NCI-H1105 treated with DMSO at 0.1 percent for 48 hours (cell line): ENCODE data around the gene SPACA6.
"Not testable (repeated sequence)": the region's sequence is repeated elsewhere in the genome, so short reads cannot be mapped to it uniquely, and the experiment has no call there.

Experiments
- DNase-seq: peaks from one replicate; lab custom pipeline; 2025; lab: John Stamatoyannopoulos, UW

The SPACA6 gene

DNA sequence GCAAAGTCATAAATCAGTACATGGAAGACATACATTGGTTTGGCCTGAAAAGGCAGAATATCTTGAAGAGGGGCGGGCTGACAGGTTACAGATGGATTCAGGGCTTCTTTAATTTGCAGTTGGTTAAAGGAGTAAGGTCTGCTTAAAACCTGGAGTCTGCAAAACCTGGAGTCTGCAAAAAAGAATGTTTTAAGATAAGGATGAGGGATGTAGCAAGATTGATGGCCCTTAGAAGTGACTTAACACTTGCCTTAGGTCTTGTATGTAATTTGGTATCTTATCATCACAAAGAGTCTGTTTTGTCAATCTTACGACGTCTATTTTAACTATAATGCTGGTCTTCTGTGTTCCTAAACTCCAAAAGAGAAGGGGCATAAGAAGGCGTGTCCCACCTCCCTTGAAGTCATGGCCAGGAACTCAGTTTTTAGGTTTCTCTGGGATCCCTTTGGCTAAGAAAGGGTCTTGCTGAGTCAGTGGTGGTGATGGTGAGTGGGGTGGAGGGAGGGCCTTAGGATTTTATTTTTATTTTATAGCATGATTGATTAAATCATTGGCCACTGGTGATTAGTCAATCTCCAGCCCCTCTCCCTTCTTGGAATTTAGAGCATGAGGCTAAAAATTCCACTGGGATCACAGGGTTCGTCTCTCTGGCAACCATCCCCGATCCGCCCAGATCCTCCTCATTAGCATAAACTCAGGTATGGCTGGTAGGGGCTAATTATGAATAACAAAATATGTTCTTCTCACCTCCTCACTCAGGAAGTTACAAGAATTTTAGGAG is 40.8 kb downstream of the SPACA6 start:
- no peak for DNase-seq

DNA sequence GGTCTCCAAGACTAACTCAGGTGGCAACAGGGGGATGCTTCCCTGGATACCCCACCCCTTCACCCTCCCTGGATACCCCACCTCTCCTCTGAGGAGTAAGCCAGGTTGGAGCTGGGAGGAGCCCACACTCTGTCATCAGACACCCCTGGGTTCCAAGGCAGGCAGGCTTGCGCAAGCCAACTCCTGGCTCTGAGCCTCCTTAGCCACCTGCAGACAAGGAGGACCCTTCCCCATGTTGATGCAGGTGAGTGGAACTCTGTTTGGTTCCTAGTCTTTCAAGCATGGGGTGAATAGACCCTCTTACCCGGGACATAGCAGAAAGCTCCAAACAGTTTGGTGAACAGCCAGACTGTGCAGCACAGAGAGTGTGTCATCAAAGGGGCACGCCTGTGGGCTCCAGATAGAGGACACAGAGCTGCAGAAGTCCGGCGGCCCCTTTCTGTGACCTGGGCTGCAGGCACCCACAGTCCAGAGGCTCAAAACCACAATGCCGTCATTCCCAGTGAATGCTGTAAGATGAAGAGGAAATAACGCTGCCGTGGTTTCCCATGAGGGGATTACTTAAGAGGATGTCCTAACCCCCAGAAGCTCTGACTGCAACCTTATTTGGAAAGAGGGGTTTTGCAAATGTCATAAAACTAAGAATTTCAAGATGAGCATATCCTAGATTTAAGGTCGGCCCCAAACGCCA is 42.8 kb downstream of the SPACA6 start:
- no peak for DNase-seq

DNA sequence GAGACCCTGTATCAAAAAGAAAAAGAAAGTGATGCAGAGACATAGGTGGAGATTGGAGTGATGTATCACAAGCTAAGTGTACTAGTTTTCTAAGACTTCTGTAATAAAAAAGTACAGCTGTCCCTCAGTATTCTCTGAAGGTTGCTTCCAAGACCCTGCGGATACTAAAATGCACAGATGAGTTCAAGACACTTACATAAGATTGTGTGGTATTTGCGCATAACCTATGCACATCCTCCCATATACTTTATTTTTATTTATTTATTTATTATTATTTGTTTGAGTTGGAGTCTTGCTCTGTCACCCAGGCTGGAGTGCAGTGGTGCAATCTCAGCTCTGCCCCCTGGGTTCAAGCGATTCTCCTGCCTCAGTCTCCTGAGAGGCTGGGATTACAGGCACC is 44.3 kb downstream of the SPACA6 start:
- DNase-seq = no peak

DNA sequence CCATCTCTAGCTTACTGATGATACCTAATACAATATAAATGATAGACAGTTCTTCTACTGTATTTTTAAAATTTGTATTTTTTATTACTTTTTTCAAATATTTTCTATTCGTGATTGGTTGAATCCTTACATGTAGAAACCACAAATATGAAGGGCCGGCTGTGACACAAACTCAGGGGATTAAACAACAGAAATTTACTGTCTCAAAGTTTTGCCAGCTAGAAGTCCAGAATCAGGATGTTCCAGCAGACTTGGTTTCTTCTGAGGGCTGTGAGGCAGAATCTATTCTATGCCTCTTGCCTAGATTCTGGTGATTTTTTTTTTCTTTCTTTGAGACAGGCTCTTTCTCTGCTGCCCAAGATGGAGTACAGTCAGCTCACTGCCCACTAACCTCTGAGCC is 44.8 kb downstream of the SPACA6 start:
- DNase-seq = no peak

DNA sequence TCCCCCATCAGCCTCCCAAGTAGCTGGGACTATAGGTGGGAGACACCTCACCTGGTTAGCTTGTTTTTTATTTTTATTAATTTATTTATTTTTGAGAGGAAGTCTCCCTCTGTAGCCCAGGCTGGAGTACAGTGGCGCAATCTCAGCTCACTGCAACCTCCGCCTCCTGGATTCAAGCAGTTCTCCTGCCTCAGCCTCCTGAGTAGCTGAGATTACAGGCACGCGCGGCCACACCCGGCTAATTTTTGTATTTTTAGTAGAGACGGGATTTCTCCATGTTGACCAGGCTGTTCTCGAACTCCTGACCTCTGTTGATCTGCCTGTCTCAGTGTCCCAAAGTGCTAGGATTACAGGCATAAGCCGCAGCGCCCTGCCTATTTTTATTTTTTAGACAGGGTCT is 45.4 kb downstream of the SPACA6 start:
- DNase-seq = not testable (repeated sequence)

DNA sequence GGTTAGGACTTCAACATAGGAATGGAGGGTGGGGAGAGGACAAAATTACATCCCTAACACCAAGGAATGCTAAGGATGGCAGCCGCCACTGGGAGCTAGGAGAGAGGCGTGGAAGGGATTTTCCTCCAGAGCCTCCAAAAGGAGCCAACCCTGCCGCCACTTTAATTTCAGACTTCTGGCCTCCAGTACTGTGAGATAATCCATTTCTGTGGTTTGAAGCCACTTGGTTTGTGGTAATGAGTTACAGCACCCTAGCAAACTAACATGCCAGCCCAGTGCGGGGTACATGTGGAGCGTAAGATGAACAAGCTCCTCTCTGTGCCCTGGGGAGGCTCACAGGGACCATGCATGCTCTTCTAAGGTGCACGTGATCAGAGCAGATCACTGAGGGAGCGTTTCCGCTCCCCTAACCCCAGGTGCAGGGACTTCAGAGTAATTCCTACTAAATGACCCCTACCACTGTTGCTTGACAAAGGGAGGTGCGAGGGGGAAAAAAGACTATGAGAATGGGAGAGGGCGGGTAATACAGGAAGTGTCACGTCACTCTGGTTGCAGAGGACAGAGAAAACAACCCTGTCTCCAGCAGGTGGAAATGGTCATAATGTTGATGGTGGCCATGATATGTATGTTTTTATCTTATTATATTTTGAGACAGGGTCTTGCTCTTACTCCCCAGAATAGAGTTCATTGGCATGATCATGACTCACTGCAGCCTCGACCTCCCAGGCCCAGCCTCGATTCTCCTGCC is 46.5 kb downstream of the SPACA6 start:
- DNase-seq = no peak

DNA sequence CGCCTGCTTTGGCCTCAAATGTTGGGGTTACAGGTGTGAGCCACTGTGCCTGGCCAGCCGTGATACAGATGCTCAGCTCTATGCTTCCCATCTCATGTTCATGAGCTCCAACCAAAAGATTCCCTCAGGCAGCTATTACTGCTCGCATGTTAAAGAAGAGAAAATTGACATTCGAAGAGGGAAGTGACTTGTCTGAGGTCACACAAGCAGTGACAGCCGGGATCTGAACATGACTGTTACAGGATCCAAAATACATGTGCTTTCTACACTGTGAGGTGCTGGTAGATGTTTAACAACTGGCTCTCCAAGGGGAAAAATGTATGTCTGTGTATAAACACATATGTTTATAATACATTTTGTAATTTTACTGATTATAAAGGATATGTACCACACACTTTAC is 47.2 kb downstream of the SPACA6 start:
- DNase-seq = no peak

DNA sequence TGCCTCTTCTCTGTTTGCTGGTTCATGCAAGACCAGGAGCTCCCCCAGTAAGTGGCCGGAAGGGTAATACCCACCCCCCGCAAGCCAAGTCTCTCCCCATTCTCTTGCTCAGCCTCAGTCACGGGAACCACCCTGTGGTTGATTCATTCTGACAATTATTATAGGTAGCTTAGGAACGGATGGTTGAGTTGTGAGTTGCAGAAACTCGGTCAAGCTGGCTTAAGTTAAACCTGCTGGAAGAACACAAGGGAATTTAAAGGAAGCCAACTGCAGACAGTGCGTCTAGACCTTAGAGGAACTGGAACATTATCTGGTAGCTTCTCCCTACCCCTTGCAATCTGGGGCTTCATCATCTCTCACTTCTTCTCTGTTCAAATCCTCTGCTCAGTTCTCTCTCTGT is 49.7 kb downstream of the SPACA6 start:
- no peak for DNase-seq

DNA sequence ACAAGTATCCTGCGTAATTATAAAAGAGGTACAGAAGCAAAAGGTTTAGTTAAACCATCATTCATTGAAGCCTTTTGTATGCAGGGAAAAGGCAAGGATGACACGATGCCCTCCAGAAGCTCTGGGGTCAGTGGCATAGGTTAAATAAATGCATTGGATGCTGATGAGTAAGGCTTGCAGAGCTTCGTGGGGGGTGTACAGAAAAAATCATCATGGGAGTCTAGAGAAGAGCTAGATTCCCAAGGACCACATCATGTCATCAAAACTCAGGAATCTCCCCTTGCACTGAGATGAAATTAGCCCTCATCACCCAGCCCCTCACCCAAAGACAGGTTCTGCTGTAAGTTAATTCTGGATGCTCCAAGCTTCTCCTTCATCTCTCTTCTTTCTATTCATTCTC is 50.3 kb downstream of the SPACA6 start:
- no peak for DNase-seq

DNA sequence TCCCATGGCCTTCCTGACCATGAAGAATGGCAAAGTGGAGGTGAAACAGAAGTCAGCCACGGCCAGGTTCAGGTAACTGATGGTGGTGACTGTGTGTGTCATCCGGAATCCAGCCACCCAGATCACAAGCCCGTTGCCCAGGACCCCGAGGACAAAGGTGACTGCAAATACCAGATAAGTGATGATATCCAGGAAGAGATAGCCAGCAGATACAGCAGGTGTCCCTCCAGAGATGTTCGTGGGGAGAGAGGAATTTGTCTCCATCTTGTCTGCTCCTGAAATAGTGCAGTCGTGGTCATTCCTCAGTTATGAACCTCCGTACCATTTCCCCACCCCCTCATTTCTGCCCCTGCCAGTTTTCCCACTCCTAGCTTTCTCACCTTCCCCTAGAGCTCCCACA is 53.6 kb downstream of the SPACA6 start:
- no peak for DNase-seq

DNA sequence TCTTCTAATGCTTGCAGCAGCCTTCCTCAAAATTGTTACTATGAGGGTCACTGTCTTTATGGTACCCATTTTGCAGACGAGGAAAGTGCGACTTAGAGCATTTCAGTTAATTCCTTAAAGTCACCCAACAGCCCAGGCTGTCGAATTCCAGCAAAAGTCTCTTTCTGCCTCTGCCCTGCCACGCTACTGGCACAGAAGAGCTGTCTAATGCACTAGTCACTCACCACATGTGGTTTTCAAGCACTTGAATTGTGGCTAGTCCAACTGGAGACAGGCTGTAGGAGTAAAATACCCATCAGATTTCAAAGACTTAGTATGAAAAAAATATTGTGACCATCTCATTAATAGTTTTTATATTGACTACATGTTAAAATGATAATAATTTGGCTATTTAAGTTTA is 56.8 kb downstream of the SPACA6 start:
- no peak for DNase-seq

DNA sequence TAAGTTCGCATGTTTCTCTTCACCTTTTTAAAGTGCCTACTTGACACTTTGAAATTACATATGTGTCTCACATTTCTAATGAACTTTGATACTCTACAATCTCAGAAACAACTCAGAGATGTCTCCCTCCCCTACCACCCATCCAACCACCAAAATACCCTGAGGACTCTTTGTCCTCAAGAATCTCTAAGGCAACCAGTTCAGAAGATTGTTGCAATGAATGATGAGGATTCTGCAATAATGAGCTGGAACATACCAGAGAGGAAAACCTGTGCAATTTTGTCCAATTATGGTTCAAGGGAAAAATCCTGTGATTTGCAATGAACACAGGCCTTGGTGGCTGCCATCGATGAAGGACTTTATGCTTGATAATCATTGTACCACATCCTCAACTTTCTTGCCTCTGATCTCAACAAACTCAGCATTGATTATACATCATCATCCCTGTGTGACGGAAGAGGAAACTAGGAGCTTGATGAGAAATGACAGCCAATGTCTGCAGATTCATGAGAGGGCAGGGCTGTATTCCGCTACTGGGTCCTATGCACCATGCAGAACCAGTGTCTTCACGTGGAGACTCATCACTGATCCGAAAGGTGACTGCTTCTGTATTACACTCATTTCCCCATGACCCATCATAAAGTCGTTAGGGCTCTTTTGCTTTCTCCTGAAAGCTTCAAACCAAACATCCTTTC is 57.4 kb downstream of the SPACA6 start:
- no peak for DNase-seq

DNA sequence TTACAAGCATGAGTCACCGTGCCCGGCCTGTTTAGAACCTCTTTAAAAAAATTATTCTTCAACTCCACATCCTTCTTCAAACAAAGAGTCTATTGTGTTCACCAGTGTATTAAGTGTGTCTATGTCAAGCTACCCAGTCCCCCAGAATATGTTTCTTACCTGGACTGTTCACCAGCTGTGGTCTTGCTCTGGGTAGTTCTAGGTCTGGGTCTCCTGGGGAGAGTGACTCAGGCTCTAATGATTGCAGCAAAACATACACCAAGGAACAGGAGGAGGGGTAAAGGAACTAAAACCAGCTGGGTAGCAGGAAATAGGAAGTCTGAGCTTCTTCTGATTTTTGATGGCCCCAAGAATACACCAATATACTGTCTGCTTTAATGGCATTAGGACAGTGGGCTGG is 58.5 kb downstream of the SPACA6 start, which contains the start of gene FPR1:
TSS of gene FPR1 (minus strand) at position 224 of the 400 bp plus-strand sequence. CDS start 4,884 bp downstream, outside the sequence.
- DNase-seq = no peak

DNA sequence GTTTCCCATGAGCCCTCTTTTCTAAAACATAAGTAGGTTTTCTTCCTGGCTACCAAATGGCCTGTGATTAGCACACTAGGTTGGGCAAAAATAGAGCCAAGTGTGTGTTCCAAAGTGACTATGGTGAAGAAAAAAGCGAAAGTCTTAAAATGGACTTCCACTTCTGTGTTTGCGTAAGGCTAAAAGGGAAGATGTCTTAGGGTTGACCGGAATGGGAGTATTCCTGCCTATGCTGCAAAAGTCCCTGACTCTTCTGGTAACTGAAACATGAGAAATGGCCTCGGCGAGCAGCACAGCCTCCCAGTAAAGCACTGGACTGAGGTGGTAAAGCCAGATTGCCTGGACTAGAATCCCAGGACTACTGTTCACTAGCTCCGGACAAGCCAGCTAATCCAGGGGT is 61.0 kb downstream of the SPACA6 start:
- DNase-seq = no peak

DNA sequence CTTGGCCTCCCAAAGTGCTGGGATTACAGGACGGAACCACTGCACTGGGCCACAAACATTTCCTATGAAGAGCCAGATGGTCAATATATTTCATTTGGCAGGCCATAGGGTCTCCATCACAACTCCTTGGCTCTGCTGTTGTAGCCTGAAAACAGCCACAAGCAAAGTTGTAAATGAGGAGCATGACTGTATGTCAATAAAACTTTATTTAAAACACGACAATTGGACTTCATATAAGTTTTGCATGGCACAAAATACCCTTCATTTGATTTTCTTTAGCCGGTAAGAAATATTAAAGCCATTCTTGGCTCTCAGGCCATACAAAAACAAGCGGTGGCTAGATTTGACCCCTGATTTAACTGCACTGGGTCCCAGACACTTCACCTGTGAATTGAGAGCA is 61.6 kb downstream of the SPACA6 start:
- DNase-seq = no peak
